Neural cell (in vitro differentiated cells): ENCODE measurements around the gene DCHS1.
"Not testable (repeated sequence)": the region's sequence is repeated elsewhere in the genome, so short reads cannot be mapped to it uniquely, and the experiment has no call there.

ENCODE experiments used
- CTCF ChIP-seq: fragments of 450-650 bp; IDR thresholded peaks from 2 replicates; pipeline ENCODE4 v1.5.1; 2014; ENCODE audit warnings: antibody characterized with exemption, mild to moderate bottlenecking, moderate library complexity; ENCODE audit not compliant: poor library complexity, severe bottlenecking
- EZH2 ChIP-seq: fragments of 200-600, 300-800 bp; shearing (Covaris generic), sonication (generic); IDR thresholded peaks from 2 replicates; pipeline ENCODE4 v1.6.1; 2014; ENCODE audit warnings: antibody characterized with exemption, low read length, borderline replicate concordance, mild to moderate bottlenecking; ENCODE audit not compliant: insufficient read depth, poor library complexity, severe bottlenecking
- MXI1 ChIP-seq: fragments of 450-650 bp; conservative IDR thresholded peaks from 2 replicates; pipeline ENCODE4 v1.6.1; 2014; ENCODE audit warnings: antibody characterized with exemption, mild to moderate bottlenecking; ENCODE audit not compliant: poor library complexity, severe bottlenecking
- POLR2AphosphoS5 ChIP-seq: IDR thresholded peaks from 2 replicates; pipeline ENCODE4 v1.6.1; 2012
- REST ChIP-seq: IDR thresholded peaks from 2 replicates; pipeline ENCODE4 v1.6.1; 2012; ENCODE audit warnings: borderline replicate concordance

GRCh38 chr11:6701955-6702354 is 46.3 kb upstream of the DCHS1 start:
- TF ChIP-seq CTCF, EZH2, POLR2AphosphoS5, REST, MXI1: not testable (repeated sequence)
